OCI-LY3 (cell line): ENCODE measurements around the gene CCDC78.

Source experiments
- H2AFZ ChIP-seq: fragments of 200-600, 300-600 bp; shearing (Covaris generic); 2 replicates; pipeline ENCODE4 v1.6.0; 2014; ENCODE audit warnings: antibody characterized with exemption, low read depth, low read length
- H3K27ac ChIP-seq: fragments of 200-600, 300-600 bp; sonication (generic); 2 replicates; pipeline ENCODE4 v1.5.1; 2014; ENCODE audit warnings: mild to moderate bottlenecking, low read length, moderate library complexity, mixed read lengths
- H3K27me3 ChIP-seq: fragments of 200-600, 300-600 bp; sonication (generic); 2 replicates; pipeline ENCODE4 v1.6.1; 2014; ENCODE audit warnings: low read depth, low read length, mixed read lengths
- H3K36me3 ChIP-seq: fragments of 200-600, 300-600 bp; sonication (generic); replicated peaks from 2 replicates; pipeline ENCODE3; 2014; ENCODE audit warnings: low read depth, low read length, mixed read lengths
- H3K4me1 ChIP-seq: fragments of 300-600, 200-600 bp; sonication (generic); 2 replicates; pipeline ENCODE4 v1.6.1; 2014; ENCODE audit warnings: low read length, mixed read lengths
- H3K4me2 ChIP-seq: fragments of 200-600, 300-600 bp; sonication (generic); 2 replicates; pipeline ENCODE4 v1.6.1; 2014; ENCODE audit warnings: low read length, mixed read lengths
- H3K4me3 ChIP-seq: fragments of 300-600, 200-600 bp; sonication (generic); 2 replicates; pipeline ENCODE4 v1.5.1; 2014; ENCODE audit warnings: antibody characterized with exemption, mild to moderate bottlenecking, low read length, moderate library complexity
- H3K79me2 ChIP-seq: fragments of 300-600, 200-600 bp; shearing (Covaris generic); 2 replicates; pipeline ENCODE4 v1.6.1; 2014; ENCODE audit warnings: mild to moderate bottlenecking, low read length, mixed read lengths
- H3K9ac ChIP-seq: fragments of 300-600, 200-600 bp; shearing (Covaris generic); 2 replicates; pipeline ENCODE4 v1.6.0; 2014; ENCODE audit warnings: mild to moderate bottlenecking, low read length, moderate library complexity
- H3K9me3 ChIP-seq: fragments of 200-600, 300-600 bp; shearing (Covaris generic); 2 replicates; pipeline ENCODE4 v1.6.1; 2014; ENCODE audit warnings: low read length, mixed read lengths; ENCODE audit not compliant: insufficient read depth
- H4K20me1 ChIP-seq: fragments of 200-600, 300-600 bp; sonication (generic); 2 replicates; pipeline ENCODE4 v1.6.1; 2016; ENCODE audit warnings: low read length, mixed read lengths; ENCODE audit not compliant: insufficient read depth
- CTCF ChIP-seq: fragments of 200-600, 300-600 bp; sonication (generic); IDR thresholded peaks from 2 replicates; pipeline ENCODE4 v1.5.1; 2014; ENCODE audit warnings: antibody characterized with exemption, low read length, low read depth
- EZH2phosphoT487 ChIP-seq: fragments of 200-600 bp; shearing (Covaris generic); IDR thresholded peaks from 2 replicates; pipeline ENCODE4 v1.6.1; 2018; ENCODE audit warnings: antibody characterized with exemption, mixed run types, low read depth

Gene CCDC78

GRCh38 chr16:720447-720989 is 5.7 kb downstream of the CCDC78 start:
- H2AFZ ChIP-seq: 0 out of 2 replicates have a peak overlapping the region, but pooled peaks have one; percentile 29
- peaks cover 17% of the 10 kb centered on the region for H3K4me1 ChIP-seq
- peak; percentile 34 for TF ChIP-seq CTCF
- TF ChIP-seq EZH2phosphoT487: no peak
- peaks cover 4% of the 10 kb centered on the region; the same call in 1 of the 2 replicates for H4K20me1 ChIP-seq
- peak overlapping the region; percentile 76 for H3K27ac ChIP-seq
- H3K27me3 ChIP-seq: no peaks in the 10 kb centered on the region; the same call in 1 of the 2 replicates
- peaks cover 3% of the 10 kb centered on the region for H3K36me3 ChIP-seq
- peak overlapping the region; percentile 98 for H3K4me2 ChIP-seq
- H3K9me3 ChIP-seq: no peaks in the 10 kb centered on the region
- H3K79me2 ChIP-seq: peaks cover 5% of the 10 kb centered on the region; the same call in 1 of the 2 replicates
- peak overlapping the region; percentile 92 for H3K4me3 ChIP-seq
- H3K9ac ChIP-seq: peak overlapping the region; percentile 95

GRCh38 chr16:719815-720446 is 6.3 kb downstream of the CCDC78 start:
- Histone ChIP-seq H3K9ac (peak overlapping the region; percentile 95), H4K20me1 (peaks cover 4% of the 10 kb centered on the region; the same call in 1 of the 2 replicates), H3K36me3 (peaks cover 3% of the 10 kb centered on the region), H2AFZ (no peak overlapping the region), H3K4me2 (peak overlapping the region; percentile 98), H3K27me3 (no peaks in the 10 kb centered on the region; the same call in 1 of the 2 replicates), H3K79me2 (peaks cover 5% of the 10 kb centered on the region; the same call in 1 of the 2 replicates), H3K4me3 (peak overlapping the region; percentile 92), H3K27ac (peak overlapping the region; percentile 76), H3K4me1 (peaks cover 17% of the 10 kb centered on the region), H3K9me3 (no peaks in the 10 kb centered on the region)
- no peak for TF ChIP-seq EZH2phosphoT487

- H3K79me2 ChIP-seq: peaks cover 5% of the 10 kb centered on the region; the same call in 1 of the 2 replicates
- H3K4me2 ChIP-seq: peak overlapping the region; percentile 8; the same call in 1 of the 2 replicates
- no peaks in the 10 kb centered on the region; the same call in 1 of the 2 replicates for H3K27me3 ChIP-seq
- H3K27ac ChIP-seq: no peak overlapping the region
- no peak overlapping the region for H2AFZ ChIP-seq
- no peak overlapping the region for H3K4me3 ChIP-seq
- peaks cover 3% of the 10 kb centered on the region for H3K36me3 ChIP-seq
- H4K20me1 ChIP-seq: peaks cover 4% of the 10 kb centered on the region; the same call in 1 of the 2 replicates
- TF ChIP-seq EZH2phosphoT487 (no peak), CTCF (no peak)
- H3K9me3 ChIP-seq: no peaks in the 10 kb centered on the region
- peaks cover 17% of the 10 kb centered on the region for H3K4me1 ChIP-seq
- no peak overlapping the region for H3K9ac ChIP-seq
These were observed 7.3 kb downstream of the CCDC78 start for GRCh38 chr16:718922-719321.

GRCh38 chr16:718389-718788 is 7.9 kb downstream of the CCDC78 start:
- Histone ChIP-seq H3K36me3 (peaks cover 3% of the 10 kb centered on the region), H3K27me3 (no peaks in the 10 kb centered on the region; the same call in 1 of the 2 replicates), H3K9ac (no peak overlapping the region), H3K27ac (no peak overlapping the region), H3K4me1 (peaks cover 17% of the 10 kb centered on the region), H2AFZ (no peak overlapping the region), H3K4me2 (no peak overlapping the region), H4K20me1 (peaks cover 4% of the 10 kb centered on the region; the same call in 1 of the 2 replicates), H3K79me2 (peaks cover 5% of the 10 kb centered on the region; the same call in 1 of the 2 replicates), H3K4me3 (no peak overlapping the region), H3K9me3 (no peaks in the 10 kb centered on the region)
- TF ChIP-seq CTCF (no peak), EZH2phosphoT487 (no peak)
